ENCODE data around the gene PTTG2.

The PTTG2 gene

GRCh38 chr4:37976991-37977470 is 16.8 kb downstream of the PTTG2 start:
- CTCF ChIA-PET = interaction anchor here (0.6 to 2.7 kb wide), 11 partner anchors 11 to 173 kb away, joined by 3 to 10 read pairs (median 4); no protein-coding TSS in a partner anchor
- no peak for TF ChIP-seq CTCF (IDR thresholded peaks at IDR 0.05; ENCODE audit: control extremely low read depth, extremely low read depth, low read depth, missing control alignments)
- POLR2A ChIA-PET = interaction anchor here (0.7 kb wide), 1 partner anchor 123 kb away, joined by 3 read pairs; no protein-coding TSS in a partner anchor
- DNase-seq (ENCODE audit: extremely low spot score) = peak; percentile 90

DNA sequence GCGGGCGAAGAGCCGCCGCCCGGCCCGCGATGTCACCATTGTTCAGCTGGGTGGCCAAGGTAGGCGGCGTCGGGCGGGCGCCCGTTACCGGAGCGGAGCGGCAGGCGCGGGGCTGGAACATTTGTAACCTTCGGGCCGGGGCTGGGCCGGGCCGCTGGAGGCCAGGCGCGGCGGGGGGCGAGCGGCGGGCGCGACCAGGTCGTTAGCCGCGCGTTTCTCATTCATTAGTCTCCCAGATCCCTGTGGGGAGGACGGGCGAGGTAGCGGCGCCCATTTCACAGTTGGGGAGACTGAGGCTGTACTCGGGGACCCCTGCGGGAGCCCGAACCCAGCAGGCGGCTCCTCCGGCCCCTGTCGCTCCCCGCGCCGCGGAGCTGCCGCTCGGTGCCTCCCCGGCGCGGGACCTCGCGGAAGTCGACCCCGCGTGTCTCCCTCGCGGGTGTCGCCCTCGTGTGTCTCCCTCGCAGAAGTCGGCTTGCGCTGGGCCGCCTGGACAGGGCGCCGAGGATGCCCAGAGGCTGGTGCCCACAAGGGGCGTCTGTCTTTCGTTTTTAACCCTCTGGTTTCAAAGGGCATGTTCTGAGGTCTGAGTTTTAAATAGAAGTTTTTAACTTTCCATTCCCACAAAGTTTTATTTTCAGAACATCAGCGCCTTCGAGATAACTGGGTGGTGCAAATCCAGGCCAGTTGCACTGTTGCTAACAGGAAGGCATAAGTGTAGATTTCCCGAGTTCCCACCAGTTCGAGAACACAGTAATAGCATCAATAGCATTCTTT is 17.5 kb downstream of the PTTG2 start:
- TF ChIP-seq CTCF (IDR thresholded peaks at IDR 0.05; ENCODE audit: control extremely low read depth, extremely low read depth, low read depth, missing control alignments) = peak; percentile 79
- ChIA-PET CTCF (interaction anchor here (0.6 to 2.7 kb wide), 10 partner anchors 11 to 174 kb away, joined by 3 to 10 read pairs (median 4); no protein-coding TSS in a partner anchor), POLR2A (no interaction called here)
- peak; percentile 69 for DNase-seq (ENCODE audit: extremely low spot score)

DNA sequence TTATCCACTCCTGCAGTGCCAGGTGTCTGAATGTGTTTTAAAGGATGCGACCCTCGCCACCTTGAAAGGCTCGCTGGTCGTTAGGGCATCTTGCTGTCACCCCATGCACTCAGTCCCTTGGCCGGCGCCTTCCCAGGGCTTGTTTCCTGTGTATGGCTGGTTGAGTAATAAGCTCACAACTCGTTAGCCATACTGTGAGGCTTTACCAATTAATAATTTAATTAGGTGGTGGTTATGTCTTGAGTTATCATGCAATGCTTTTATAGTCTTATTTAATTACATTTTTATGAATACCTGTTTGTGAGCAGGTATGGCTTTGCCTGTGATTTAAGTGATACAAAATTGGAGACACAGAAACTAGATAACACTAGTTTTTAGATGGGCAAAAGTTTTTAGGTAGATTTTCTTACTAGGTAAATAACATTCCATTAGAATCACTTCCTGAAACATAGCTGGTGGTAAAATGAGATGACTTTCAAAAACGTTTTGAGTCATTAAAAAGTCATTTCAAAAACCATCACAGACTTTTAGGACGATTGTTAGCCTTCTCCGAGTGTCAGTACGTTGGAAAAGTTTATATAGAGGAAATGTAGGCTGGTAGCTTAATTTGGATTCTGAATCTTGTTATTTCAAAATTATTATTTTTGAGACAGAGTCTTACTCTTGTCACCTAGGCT is 18.2 kb downstream of the PTTG2 start:
- POLR2A ChIA-PET = no interaction called here
- no peak for DNase-seq (ENCODE audit: extremely low spot score)
- TF ChIP-seq CTCF (IDR thresholded peaks at IDR 0.05; ENCODE audit: control extremely low read depth, extremely low read depth, low read depth, missing control alignments) = no peak
- CTCF ChIA-PET = interaction anchor here (0.8 to 2.7 kb wide), 11 partner anchors 11 to 262 kb away, joined by 3 to 10 read pairs (median 4); no protein-coding TSS in a partner anchor

GRCh38 chr4:37980246-37980645 is 20.0 kb downstream of the PTTG2 start:
- no peak for DNase-seq (ENCODE audit: extremely low spot score)
- no peak for TF ChIP-seq CTCF (IDR thresholded peaks at IDR 0.05; ENCODE audit: control extremely low read depth, extremely low read depth, low read depth, missing control alignments)
- ChIA-PET CTCF (interaction anchor here (0.8 to 1.1 kb wide), 3 partner anchors 8 to 56 kb away, joined by 3 to 6 read pairs (median 3); no protein-coding TSS in a partner anchor), POLR2A (no interaction called here)

DNA sequence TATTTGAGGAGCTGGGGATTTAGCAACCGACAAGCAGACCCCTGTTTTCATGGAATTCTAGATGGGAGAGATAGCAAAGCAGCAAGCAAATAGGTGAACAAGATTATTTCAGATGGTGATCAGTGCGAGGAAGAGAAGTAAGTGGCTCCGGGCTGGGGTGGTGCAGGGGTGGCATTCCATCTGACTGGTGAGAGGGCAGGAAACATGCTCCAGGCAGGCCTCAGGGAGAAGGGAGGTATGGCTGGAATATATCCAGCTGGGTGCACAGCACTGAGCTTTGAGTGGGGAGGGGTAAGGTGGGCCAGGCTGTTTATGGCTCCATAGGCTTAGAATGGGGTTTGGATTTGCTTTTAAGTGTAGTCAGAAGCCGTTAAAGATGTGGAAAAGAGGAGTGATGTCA is 21.2 kb downstream of the PTTG2 start:
- ChIA-PET CTCF (interaction anchor here (0.9 kb wide), 1 partner anchor 19 kb away, joined by 3 read pairs; no protein-coding TSS in a partner anchor), POLR2A (no interaction called here)
- no peak for TF ChIP-seq CTCF (IDR thresholded peaks at IDR 0.05; ENCODE audit: control extremely low read depth, extremely low read depth, low read depth, missing control alignments)
- no peak for DNase-seq (ENCODE audit: extremely low spot score)
